Lung (tissue), 12 donors: ENCODE results near the gene WASHC4. TPM values are rescaled to one million over a fixed set of nuclear protein-coding genes. Genes with fewer than 3 reads are reported as not detected.

ENCODE experiments used
- ATAC-seq: fragments of 200-7000 bp; cut with Tn5 transposase; one replicate; pipeline ENCODE4 v1.9.1; 2020; ENCODE audit warnings: moderate number of reproducible peaks; ENCODE audit not compliant: insufficient read depth, low FRiP score
- DNase-seq, 3 donors: peaks; one replicate each; pipeline ENCODE4 v3.0.0-alpha.2; 2013 to 2017
- H3K27ac ChIP-seq, 2 donors: one replicate each; pipeline ENCODE4 v1.5.1; 2013; ENCODE audit warnings: mild to moderate bottlenecking in 2 of 2, moderate library complexity in 2 of 2, control low read depth in 1 of 2, inconsistent platforms in 1 of 2, low read depth in 1 of 2, low read length in 1 of 2
- H3K27me3 ChIP-seq, 3 donors: one replicate each; pipeline ENCODE4 v1.5.1; 2013; ENCODE audit warnings: low read length in 2 of 3; ENCODE audit not compliant: control insufficient read depth in 3 of 3, insufficient read depth in 3 of 3
- H3K36me3 ChIP-seq, 4 donors: one replicate each; pipeline ENCODE4 v1.5.1; 2013; ENCODE audit warnings: low read length in 4 of 4, mild to moderate bottlenecking in 1 of 4, moderate library complexity in 1 of 4; ENCODE audit not compliant: control insufficient read depth in 4 of 4, insufficient read depth in 4 of 4
- H3K4me1 ChIP-seq, 5 donors: one replicate each; pipeline ENCODE4 v1.5.1; 2013; ENCODE audit warnings: low read length in 5 of 5, mild to moderate bottlenecking in 2 of 5, moderate library complexity in 1 of 5; ENCODE audit not compliant: control insufficient read depth in 5 of 5, insufficient read depth in 5 of 5
- H3K4me3 ChIP-seq: one replicate; pipeline ENCODE4 v1.5.1; 2013; ENCODE audit warnings: mild to moderate bottlenecking, control low read depth, moderate library complexity
- H3K9ac ChIP-seq, 2 donors: one replicate each; pipeline ENCODE4 v1.5.1; 2013; ENCODE audit warnings: low read length in 2 of 2, control low read depth in 1 of 2; ENCODE audit not compliant: insufficient read depth in 1 of 2
- H3K9me3 ChIP-seq, 4 donors: one replicate each; pipeline ENCODE4 v1.5.1; 2013; ENCODE audit warnings: low read length in 3 of 4, mild to moderate bottlenecking in 1 of 4, moderate library complexity in 1 of 4; ENCODE audit not compliant: control insufficient read depth in 4 of 4, insufficient read depth in 3 of 4
- WGBS, 2 donors: extraction: QIAGEN DNeasy Blood & Tissue Kit; methylation state at CpG; one replicate each; pipeline ENCODE4 v1.1.7; 2013; 5-methylcytosine and 5-hydroxymethylcytosine counted together
- polyA plus RNA-seq, 2 donors: library from polyadenylated mRNA; stranded (reverse); fragments of 200-250 nt; gene quantifications; one replicate each; pipeline ENCODE4 v1.2.1, GENCODE V29; 2013
- total RNA-seq, 2 donors: library from RNA; depleted of rRNA in 1 of 2; stranded (reverse); fragments of >200 nt in 1 of 2; gene quantifications; one replicate each; pipeline ENCODE4 v1.2.1, GENCODE V29; 2014 to 2021
- TF ChIP-seq, protein P1 (sequence below): IDR thresholded peaks from 2 replicates; pipeline ENCODE4 v1.5.1; 2012; ENCODE audit warnings: mild to moderate bottlenecking; ENCODE audit errors: control extremely low read depth, extremely low read depth
- donor health status: control.
- donor health status: control.
- donor health status: Bipolar disorder and iron deficiency.
- donor health status: healthy.
- donor health status: DM: yes; HTN: yes; CAD: no.

WASHC4 gene
- total and polyA plus RNA-seq, 4 donors: 18.8 to 150 (median 34.3) TPM

- WGBS, 2 donors: 93 to 95% methylated on average over 3 of the region's 3 CpGs
- no peak overlapping the region for H3K4me3 ChIP-seq
- H3K4me1 ChIP-seq: peaks cover 0 to 20% (median 3%) of the 10 kb centered on the region in 5 donors
- no peak for ATAC-seq
- DNase-seq: peak in 1 of 3 donors; percentile 15
- H3K27ac ChIP-seq: no peak overlapping the region
- H3K36me3 ChIP-seq: peaks cover 4 to 41% (median 15%) of the 10 kb centered on the region in 4 donors
- TF ChIP-seq, protein P1, sequence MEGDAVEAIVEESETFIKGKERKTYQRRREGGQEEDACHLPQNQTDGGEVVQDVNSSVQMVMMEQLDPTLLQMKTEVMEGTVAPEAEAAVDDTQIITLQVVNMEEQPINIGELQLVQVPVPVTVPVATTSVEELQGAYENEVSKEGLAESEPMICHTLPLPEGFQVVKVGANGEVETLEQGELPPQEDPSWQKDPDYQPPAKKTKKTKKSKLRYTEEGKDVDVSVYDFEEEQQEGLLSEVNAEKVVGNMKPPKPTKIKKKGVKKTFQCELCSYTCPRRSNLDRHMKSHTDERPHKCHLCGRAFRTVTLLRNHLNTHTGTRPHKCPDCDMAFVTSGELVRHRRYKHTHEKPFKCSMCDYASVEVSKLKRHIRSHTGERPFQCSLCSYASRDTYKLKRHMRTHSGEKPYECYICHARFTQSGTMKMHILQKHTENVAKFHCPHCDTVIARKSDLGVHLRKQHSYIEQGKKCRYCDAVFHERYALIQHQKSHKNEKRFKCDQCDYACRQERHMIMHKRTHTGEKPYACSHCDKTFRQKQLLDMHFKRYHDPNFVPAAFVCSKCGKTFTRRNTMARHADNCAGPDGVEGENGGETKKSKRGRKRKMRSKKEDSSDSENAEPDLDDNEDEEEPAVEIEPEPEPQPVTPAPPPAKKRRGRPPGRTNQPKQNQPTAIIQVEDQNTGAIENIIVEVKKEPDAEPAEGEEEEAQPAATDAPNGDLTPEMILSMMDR: no peak
- H3K9me3 ChIP-seq: no peaks in the 10 kb centered on the region
- no peaks in the 10 kb centered on the region for H3K27me3 ChIP-seq
- H3K9ac ChIP-seq: no peak overlapping the region
Measured at GRCh38 chr12:105113094-105113493, 5.6 kb downstream of the WASHC4 start.

GRCh38 chr12:105116969-105117368, 9.4 kb downstream of the WASHC4 start:
- 86 to 88% methylated on average over 1 of the region's 1 CpG for whole genome bisulfite sequencing, 2 donors
- ATAC-seq (no peak), DNase-seq (no peak)
- H3K9ac ChIP-seq: no peak overlapping the region
- H3K9me3 ChIP-seq: no peaks in the 10 kb centered on the region
- TF ChIP-seq, protein P1: no peak
- no peak overlapping the region for H3K27ac ChIP-seq
- no peaks in the 10 kb centered on the region for H3K27me3 ChIP-seq
- H3K4me3 ChIP-seq: no peak overlapping the region
- H3K36me3 ChIP-seq: peaks cover 7 to 65% (median 29%) of the 10 kb centered on the region in 4 donors
- no peaks in the 10 kb centered on the region for H3K4me1 ChIP-seq

GRCh38 chr12:105120551-105120950, 13.0 kb downstream of the WASHC4 start:
- WGBS, 2 donors: 83 to 94% methylated on average over 2 of the region's 2 CpGs
- Histone ChIP-seq H3K9ac (no peak overlapping the region), H3K27ac (no peak overlapping the region), H3K27me3 (no peaks in the 10 kb centered on the region), H3K9me3 (no peaks in the 10 kb centered on the region), H3K36me3 (peaks cover 19 to 71% (median 35%) of the 10 kb centered on the region in 4 donors), H3K4me3 (no peak overlapping the region), H3K4me1 (no peaks in the 10 kb centered on the region)
- ATAC-seq (no peak), DNase-seq (no peak)
- TF ChIP-seq, protein P1: no peak

GRCh38 chr12:105138248-105138647, 30.7 kb downstream of the WASHC4 start:
- Histone ChIP-seq H3K27ac (no peak overlapping the region), H3K4me1 (peaks cover 0 to 2% (median 0%) of the 10 kb centered on the region in 5 donors), H3K9me3 (peaks cover 0 to 6% (median 0%) of the 10 kb centered on the region in 4 donors), H3K27me3 (no peaks in the 10 kb centered on the region), H3K9ac (no peak overlapping the region), H3K36me3 (peaks cover 6 to 48% (median 15%) of the 10 kb centered on the region in 4 donors), H3K4me3 (no peak overlapping the region)
- 72 to 87% methylated on average over 2 of the region's 2 CpGs for WGBS, 2 donors
- TF ChIP-seq, protein P1: no peak
- DNase-seq (no peak), ATAC-seq (no peak)
